Ramos (cell line): ENCODE results near the gene KCNRG.

Source experiments
- in situ Hi-C: fragments of 300-500 bp; cut with MboI; formaldehyde crosslinking; loops from one replicate; pipeline ENCODE4 v1.14.3; 2022; ENCODE audit warnings: low sequenced_read_pairs; ENCODE audit not compliant: unreplicated experiment

KCNRG gene, protein sequence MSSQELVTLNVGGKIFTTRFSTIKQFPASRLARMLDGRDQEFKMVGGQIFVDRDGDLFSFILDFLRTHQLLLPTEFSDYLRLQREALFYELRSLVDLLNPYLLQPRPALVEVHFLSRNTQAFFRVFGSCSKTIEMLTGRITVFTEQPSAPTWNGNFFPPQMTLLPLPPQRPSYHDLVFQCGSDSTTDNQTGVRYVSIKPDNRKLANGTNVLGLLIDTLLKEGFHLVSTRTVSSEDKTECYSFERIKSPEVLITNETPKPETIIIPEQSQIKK

GRCh38 chr13:50015258-50015657, at the start of gene KCNRG:
Gene KCNRG, plus strand, starts transcription at chr13:50015444. Its CDS starts 50 bp downstream, at chr13:50015494.
- in situ Hi-C loops = no loop called here

DNA sequence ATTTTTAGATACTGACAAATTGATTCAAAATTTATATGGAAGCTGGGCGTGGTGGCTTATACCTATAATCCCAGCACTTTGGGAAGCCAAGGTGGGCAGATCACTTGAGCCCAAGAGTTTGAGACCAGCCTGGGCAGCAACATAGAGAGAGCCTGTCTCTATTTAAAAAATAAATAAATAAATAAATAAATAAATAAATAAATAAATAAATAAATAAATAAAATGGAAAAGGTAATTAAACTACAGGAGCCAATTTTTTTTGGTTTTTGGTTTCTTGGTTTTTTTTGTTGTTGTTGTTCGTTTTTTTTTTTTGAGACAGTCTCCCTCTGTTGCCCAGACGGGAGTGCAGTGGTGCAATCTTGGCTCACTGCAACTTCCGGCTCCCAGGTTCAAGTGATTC, 47.8 kb upstream of the KCNRG start:
- in situ Hi-C loops = no loop called here

DNA sequence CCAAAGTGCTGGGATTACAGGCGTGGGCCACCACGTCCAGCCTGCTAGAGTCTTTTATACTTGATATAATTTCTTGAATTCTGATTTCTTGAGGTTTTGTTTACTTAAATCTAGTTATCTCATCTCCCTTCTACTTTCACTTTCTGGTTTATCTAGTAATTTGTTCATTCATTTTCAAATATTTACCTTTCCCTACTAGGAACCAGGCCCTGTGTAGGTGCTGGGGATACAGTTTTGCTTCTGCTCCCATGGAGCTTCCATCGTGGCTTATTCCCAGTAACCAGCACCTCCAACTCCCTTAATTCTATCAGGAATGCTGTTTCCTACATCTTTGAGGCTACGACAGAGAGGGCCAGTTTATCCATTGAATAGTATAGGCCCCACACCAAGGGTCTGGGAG, 42.5 kb upstream of the KCNRG start:
- in situ Hi-C loops = loop anchor here (5.0 to 10.0 kb wide), 3 partner anchors 822 to 1100 kb away; no protein-coding TSS in a partner anchor

DNA sequence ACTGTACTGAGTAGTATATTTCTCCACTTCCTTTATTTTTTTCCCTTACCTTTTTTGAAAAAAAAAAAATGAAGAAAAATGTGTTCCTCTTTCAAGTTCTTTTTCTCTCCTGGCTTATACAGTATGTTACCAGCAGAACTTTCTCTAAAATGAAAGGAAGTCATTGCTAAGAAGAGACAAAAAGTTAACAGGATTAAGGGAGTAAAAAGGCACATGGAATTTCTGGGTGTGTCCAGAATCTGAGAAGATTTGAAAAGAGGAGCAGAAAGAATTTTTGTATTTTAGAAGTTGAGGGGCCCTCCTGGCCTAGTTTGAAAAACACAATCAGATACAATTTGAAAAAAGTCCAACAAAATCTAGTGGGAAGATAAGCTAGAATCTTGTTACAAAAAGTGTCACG, 39.4 kb upstream of the KCNRG start:
- in situ Hi-C loops = loop anchor here (10.0 to 25.0 kb wide), 3 partner anchors 536 to 949 kb away; no protein-coding TSS in a partner anchor

DNA sequence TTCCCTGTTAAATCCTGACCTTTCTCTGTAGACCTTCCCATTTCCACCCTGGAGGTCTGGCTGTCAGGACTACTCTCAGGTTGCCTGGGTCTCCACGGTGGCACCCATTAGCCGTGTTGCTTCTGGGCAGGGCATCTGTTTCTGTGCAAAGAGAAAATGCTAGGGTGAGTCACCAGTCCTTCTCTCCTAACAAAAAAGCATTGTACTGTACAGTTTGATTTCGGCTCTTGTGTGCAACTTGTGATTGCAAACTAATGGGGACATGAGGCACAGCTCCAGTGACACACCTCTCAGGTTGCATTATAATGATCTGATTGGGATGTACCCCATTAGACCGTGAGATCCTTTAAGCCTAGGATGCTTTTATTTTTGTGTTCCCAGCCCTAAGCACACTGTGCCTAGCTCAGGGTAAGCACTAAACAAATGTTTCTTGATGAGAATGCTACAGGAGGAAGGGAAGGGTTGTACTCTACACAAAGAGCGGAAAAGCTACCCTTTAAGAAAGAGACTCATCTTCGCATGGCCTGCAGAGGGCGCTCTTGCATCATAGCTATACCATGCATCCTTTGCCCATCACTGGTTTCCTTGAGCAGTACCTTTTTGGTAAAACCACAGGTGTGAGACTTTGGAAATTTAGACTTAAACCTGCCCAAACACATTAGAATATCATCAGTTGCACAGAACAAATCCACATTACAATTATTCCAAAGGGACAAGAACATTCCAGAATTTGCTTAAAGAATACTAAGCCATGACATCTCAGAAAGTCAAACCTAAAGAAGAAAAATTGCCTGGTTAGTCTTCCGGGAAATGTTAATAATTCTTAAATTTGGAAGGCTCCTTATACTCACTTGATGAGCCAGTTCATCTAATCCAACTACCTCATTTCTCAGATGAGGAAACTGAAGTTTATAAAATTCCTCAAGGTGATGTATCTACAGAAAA, 38.7 kb upstream of the KCNRG start:
- in situ Hi-C loops = loop anchor here (10.0 to 25.0 kb wide), 3 partner anchors 536 to 948 kb away; no protein-coding TSS in a partner anchor

GRCh38 chr13:49977992-49978391, 37.3 kb upstream of the KCNRG start:
- in situ Hi-C loops = loop anchor here (10.0 to 25.0 kb wide), 3 partner anchors 534 to 947 kb away; no protein-coding TSS in a partner anchor

GRCh38 chr13:49980266-49980665, 35.0 kb upstream of the KCNRG start:
- in situ Hi-C loops = loop anchor here (25.0 kb wide), 1 partner anchor 532 kb away; no protein-coding TSS in a partner anchor

DNA sequence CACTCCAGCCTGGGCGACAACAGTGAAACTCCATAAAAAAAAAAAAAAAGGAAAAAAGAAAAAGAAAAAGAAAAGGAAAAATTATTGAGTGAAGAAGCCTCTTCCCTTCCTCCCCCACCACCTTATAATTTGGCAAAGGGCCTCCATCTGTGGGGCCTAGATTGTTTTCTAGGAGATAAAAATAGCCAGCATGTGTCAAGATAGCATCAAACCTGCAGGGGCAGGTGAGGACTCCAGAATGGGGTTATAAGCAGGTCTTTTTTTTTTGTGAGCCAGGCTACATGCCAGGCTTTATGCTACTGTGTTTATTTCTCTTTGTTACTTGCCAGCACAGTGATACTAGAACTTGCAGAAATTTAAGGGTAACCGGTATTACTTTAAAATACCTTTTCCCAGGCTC, 30.1 kb upstream of the KCNRG start:
- in situ Hi-C loops = loop anchor here (25.0 kb wide), 1 partner anchor 527 kb away; no protein-coding TSS in a partner anchor

- in situ Hi-C loops = loop anchor here (25.0 kb wide), 1 partner anchor 526 kb away; no protein-coding TSS in a partner anchor
These were observed 28.8 kb upstream of the KCNRG start for GRCh38 chr13:49986471-49986870.

DNA sequence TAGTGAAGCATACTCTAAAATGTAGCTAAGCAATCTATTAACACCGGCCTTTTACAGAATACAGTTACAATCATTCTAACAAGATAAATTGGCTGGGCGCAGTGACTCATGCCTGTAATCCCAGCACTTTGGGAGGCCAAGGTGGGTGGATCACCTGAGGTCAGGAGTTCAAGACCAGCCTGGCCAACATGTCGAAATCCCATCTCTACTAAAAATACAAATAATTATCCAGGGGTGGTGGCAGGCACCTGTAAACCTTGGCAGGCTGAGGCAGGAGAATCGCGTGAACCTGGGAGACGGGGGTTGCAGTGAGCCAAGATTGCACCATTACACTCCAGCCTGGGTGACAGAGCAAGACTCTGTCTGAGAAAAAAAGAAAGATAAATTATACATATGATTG, 24.6 kb upstream of the KCNRG start:
- in situ Hi-C loops = loop anchor here (10.0 to 25.0 kb wide), 2 partner anchors 522 to 914 kb away; partner anchors contain the start of gene RNASEH2B

- in situ Hi-C loops = loop anchor here (10.0 to 25.0 kb wide), 2 partner anchors 519 to 912 kb away; partner anchors contain the start of gene RNASEH2B
These were observed 22.1 kb upstream of the KCNRG start for GRCh38 chr13:49993111-49993510.

DNA sequence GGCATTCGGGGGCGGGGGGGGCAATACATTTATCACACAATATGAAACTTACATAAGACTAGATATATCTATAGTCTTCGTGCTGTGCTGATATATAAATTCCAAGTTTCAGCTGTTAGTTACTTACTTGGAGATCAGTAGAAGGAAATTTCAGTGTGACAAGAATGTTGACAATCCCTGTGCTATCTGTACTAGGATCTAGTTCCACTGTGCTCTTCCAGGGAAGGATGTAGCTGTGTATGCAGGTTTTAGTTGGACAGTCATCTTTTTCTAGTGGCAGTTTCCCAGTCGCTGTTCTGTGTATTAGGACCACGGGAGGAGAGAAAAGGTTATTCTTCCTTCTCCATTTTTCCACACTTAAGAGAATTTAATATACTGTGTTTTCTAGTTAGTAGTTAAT, 21.6 kb upstream of the KCNRG start:
- in situ Hi-C loops = loop anchor here (10.0 to 25.0 kb wide), 2 partner anchors 519 to 911 kb away; partner anchors contain the start of gene RNASEH2B

- in situ Hi-C loops = loop anchor here (10.0 to 25.0 kb wide), 2 partner anchors 517 to 909 kb away; partner anchors contain the start of gene RNASEH2B
These were observed 19.6 kb upstream of the KCNRG start for GRCh38 chr13:49995625-49996101.

- in situ Hi-C loops = loop anchor here (10.0 to 25.0 kb wide), 2 partner anchors 516 to 908 kb away; partner anchors contain the start of gene RNASEH2B
These were observed 18.9 kb upstream of the KCNRG start for GRCh38 chr13:49996161-49996915.

DNA sequence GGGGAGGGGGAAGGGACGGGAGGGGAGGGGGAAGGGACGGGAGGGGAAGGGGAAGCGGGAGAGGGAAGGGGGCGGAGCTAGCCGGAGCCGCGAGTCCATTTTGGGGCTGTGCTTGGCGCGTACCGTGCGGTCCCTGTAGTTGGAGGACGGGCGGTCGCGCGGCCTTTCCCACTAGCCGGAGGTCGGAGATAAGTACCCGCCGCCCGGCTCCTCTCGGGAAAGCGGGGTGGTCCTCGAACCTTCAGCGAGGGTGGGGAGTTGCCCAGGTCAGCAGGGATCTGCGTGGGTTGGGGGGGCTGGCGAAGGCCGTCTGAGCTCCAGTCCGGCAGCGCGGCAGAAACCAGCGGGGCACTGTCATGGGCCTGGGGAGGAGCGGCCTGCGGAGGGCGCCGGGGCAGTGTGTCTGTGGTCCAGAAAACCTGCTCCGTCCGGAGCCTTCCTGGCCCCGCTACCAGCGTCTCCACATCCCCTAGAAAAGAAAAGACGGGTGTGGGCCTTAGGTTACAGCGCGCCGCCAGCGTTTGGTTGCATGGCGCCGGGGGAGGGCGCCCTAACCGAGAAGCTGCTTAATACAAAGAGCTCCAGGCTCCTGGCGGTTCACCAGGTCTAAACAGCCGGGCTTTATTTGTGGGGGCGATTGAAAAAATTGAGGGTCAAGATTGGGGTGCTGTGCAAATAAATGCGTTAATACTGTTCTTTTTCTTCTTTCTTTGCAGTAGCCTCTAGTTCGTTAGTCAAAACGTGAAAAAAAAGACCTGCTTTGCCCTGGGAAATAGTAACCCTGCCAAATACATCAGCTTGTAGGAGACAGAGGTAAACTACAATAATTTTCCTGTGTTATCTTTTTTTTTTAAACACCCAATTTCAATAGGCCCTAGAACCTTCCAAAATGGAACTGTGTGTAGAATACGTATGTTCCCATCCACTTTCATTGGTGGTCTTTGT, 18.0 kb upstream of the KCNRG start, which contains the start of gene TRIM13:
Gene TRIM13, plus strand, starts transcription at position 92 of the 945 bp plus-strand sequence. CDS start 14,899 bp downstream, outside the sequence.
- in situ Hi-C loops = loop anchor here (10.0 to 25.0 kb wide), 2 partner anchors 515 to 908 kb away; partner anchors contain the start of gene RNASEH2B

DNA sequence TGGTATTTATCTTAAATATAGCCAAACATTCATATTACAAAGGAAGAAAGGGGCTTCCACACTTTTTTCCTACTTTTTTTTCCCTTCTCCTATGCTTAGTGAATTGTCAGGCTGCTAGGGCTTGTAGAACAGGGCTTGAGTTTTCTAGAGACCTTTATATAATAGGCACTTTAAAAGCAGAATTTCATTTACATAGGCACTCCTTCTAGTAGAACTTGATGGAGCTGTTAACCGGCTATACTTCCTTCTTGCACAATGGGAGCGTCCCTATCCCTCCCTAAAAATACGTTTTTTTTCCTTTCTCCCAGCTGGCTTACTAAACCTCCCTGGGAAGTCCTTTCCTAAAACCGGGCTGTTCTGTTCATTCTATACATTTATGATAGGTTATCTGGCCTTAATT, 17.3 kb upstream of the KCNRG start:
- in situ Hi-C loops = loop anchor here (10.0 to 25.0 kb wide), 2 partner anchors 514 to 907 kb away; partner anchors contain the start of gene RNASEH2B

- in situ Hi-C loops = loop anchor here (10.0 to 25.0 kb wide), 2 partner anchors 513 to 906 kb away; partner anchors contain the start of gene RNASEH2B
These were observed 16.3 kb upstream of the KCNRG start for GRCh38 chr13:49998714-49999624.
